A549 (cell line): ENCODE results near the gene IER3IP1. TPM values are rescaled to one million over a fixed set of nuclear protein-coding genes. Genes with fewer than 3 reads are reported as not detected.

ENCODE experiments used
- ATAC-seq, 2 experiments: fragments of 200-7000 bp in 1 of 2; fragments of >200 bp in 1 of 2; cut with Nextera tagmentation in 1 of 2; cut with Tn5 transposase in 1 of 2; 3 replicates each; pipeline versions ENCODE4 v1.8.0 to v1.9.1; 2018 to 2020; ENCODE audit warnings: mild to moderate bottlenecking in 1 of 2, moderate library complexity in 1 of 2
- CTCF ChIA-PET: fragments of 300-600 bp; sonication (Branson Sonifier 250); formaldehyde crosslinking; extraction: SDS; loops from one replicate; lab custom pipeline; 2021; ENCODE audit warnings: antibody characterized with exemption, inconsistent platforms; lab: Yijun Ruan, JAX
- POLR2A ChIA-PET: fragments of 350-600 bp; formaldehyde crosslinking; extraction: SDS; loops from one replicate; lab custom pipeline; 2021; ENCODE audit warnings: antibody characterized with exemption, inconsistent platforms; lab: Yijun Ruan, JAX
- DNase-seq, 2 experiments: peaks; one replicate each; pipeline versions ENCODE4 v3.0.0 to v3.0.0-alpha.2; 2011 to 2016; ENCODE audit warnings: low read depth in 1 of 2, low spot score in 1 of 2
- FAIRE-seq: peaks from 2 replicates; lab custom pipeline; 2011; peaks lifted over from hg19 to GRCh38; lab: Jason Lieb, UNC
- H3K27ac ChIP-seq, 2 experiments: fragments of >200 bp; sonication (Bioruptor Twin); formaldehyde crosslinking; 3 replicates each; pipeline ENCODE4 v1.5.1; 2016 to 2017
- H3K4me1 ChIP-seq: fragments of >200 bp; sonication (Bioruptor Twin); formaldehyde crosslinking; 3 replicates; pipeline ENCODE4 v1.6.1; 2016
- H3K4me2 ChIP-seq: fragments of >200 bp; sonication (Bioruptor Twin); formaldehyde crosslinking; 3 replicates; pipeline ENCODE4 v1.6.1; 2016
- H3K4me3 ChIP-seq: fragments of >200 bp; sonication (Bioruptor Twin); formaldehyde crosslinking; 3 replicates; pipeline ENCODE4 v1.5.1; 2016
- H3K9me3 ChIP-seq: fragments of >200 bp; sonication (Bioruptor Twin); formaldehyde crosslinking; 3 replicates; pipeline ENCODE4 v1.6.1; 2016
- CBX2 ChIP-seq: fragments of 200-600 bp; sonication (generic); IDR thresholded peaks from 2 replicates; pipeline ENCODE4 v1.6.1; 2016; ENCODE audit warnings: low read depth, mild to moderate bottlenecking, borderline replicate concordance
- CBX8 ChIP-seq: fragments of 200-600 bp; sonication (generic); IDR thresholded peaks from 2 replicates; pipeline ENCODE4 v1.6.1; 2016
- CEBPB ChIP-seq, 2 experiments: fragments of >200 bp in 1 of 2; sonication (Bioruptor Twin) in 1 of 2; formaldehyde crosslinking in 1 of 2; IDR thresholded peaks; 2 replicates each; pipeline ENCODE4 v1.6.1; 2012 to 2016
- EHF ChIP-seq: fragments of 250-450 bp; sonication (Bioruptor Pico); IDR thresholded peaks from 2 replicates; pipeline ENCODE4 v1.5.0; 2020; ENCODE audit warnings: mild to moderate bottlenecking
- ESRRA ChIP-seq: fragments of 150-350 bp; IDR thresholded peaks from 2 replicates; pipeline ENCODE4 v1.6.1; 2014; ENCODE audit warnings: mild to moderate bottlenecking, low read length, borderline replicate concordance
- FOSL2 ChIP-seq, 2 experiments: fragments of 450-650 bp in 1 of 2; fragments of >200 bp in 1 of 2; sonication (Bioruptor Twin) in 1 of 2; formaldehyde crosslinking; IDR thresholded peaks; 2 replicates each; pipeline versions ENCODE4 v1.5.0 to v1.6.1; 2016 to 2020; ENCODE audit warnings: mild to moderate bottlenecking in 1 of 2, moderate library complexity in 1 of 2
- HOXA7 ChIP-seq: fragments of 250-450 bp; sonication (Bioruptor Pico); IDR thresholded peaks from 2 replicates; pipeline ENCODE4 v1.5.0; 2020; ENCODE audit warnings: mild to moderate bottlenecking, moderate library complexity
- HOXB13 ChIP-seq: fragments of 250-450 bp; sonication (Bioruptor Pico); IDR thresholded peaks from 2 replicates; pipeline ENCODE4 v1.5.0; 2020; ENCODE audit warnings: low read depth, mild to moderate bottlenecking, moderate library complexity
- JUNB ChIP-seq: fragments of >200 bp; sonication (Bioruptor Twin); formaldehyde crosslinking; IDR thresholded peaks from 2 replicates; pipeline ENCODE4 v1.6.1; 2016
- KDM1A ChIP-seq: fragments of 200-600 bp; sonication (generic); IDR thresholded peaks from 2 replicates; pipeline ENCODE4 v1.6.1; 2016; ENCODE audit warnings: low read depth, mild to moderate bottlenecking
- MAZ ChIP-seq: fragments of 150-350 bp; IDR thresholded peaks from 2 replicates; pipeline ENCODE4 v1.6.1; 2014; ENCODE audit warnings: antibody characterized with exemption, low read depth, low read length, borderline replicate concordance
- NPAS2 ChIP-seq: fragments of 250-450 bp; sonication (Bioruptor Pico); IDR thresholded peaks from 2 replicates; pipeline ENCODE4 v1.8.0; 2022; ENCODE audit warnings: mild to moderate bottlenecking, moderate library complexity, borderline replicate concordance
- NR3C1 ChIP-seq: fragments of >200 bp; sonication (Bioruptor Twin); formaldehyde crosslinking; IDR thresholded peaks from 3 replicates; pipeline ENCODE4 v1.6.1; 2017
- POLR2A ChIP-seq: IDR thresholded peaks from 2 replicates; pipeline ENCODE4 v1.6.1; 2012; ENCODE audit warnings: mild to moderate bottlenecking, low read length
- RAD21 ChIP-seq, 2 experiments: fragments of >200 bp in 1 of 2; sonication (Bioruptor Twin) in 1 of 2; formaldehyde crosslinking in 1 of 2; IDR thresholded peaks in 1 of 2; conservative IDR thresholded peaks in 1 of 2; 2 replicates in 1 of 2; 3 replicates in 1 of 2; pipeline ENCODE4 v1.6.1; 2012 to 2018; ENCODE audit warnings: inconsistent platforms in 1 of 2
- RARB ChIP-seq: fragments of 250-450 bp; sonication (Bioruptor Pico); IDR thresholded peaks from 2 replicates; pipeline ENCODE4 v1.8.0; 2021; ENCODE audit warnings: mild to moderate bottlenecking, moderate library complexity
- RCOR1 ChIP-seq: fragments of 150-350 bp; IDR thresholded peaks from 2 replicates; pipeline ENCODE4 v1.6.1; 2014; ENCODE audit warnings: antibody characterized with exemption, low read length, low read depth
- RNF2 ChIP-seq: fragments of 200-600 bp; sonication (generic); IDR thresholded peaks from 2 replicates; pipeline ENCODE4 v1.6.1; 2016; ENCODE audit warnings: low read depth, mild to moderate bottlenecking, antibody characterized with exemption, moderate library complexity, borderline replicate concordance
- SREBF2 ChIP-seq: fragments of 450-650 bp; IDR thresholded peaks from 2 replicates; pipeline ENCODE4 v1.6.1; 2014; ENCODE audit warnings: mild to moderate bottlenecking, moderate library complexity
- TFCP2L1 ChIP-seq: fragments of 250-450 bp; sonication (Bioruptor Pico); IDR thresholded peaks from 2 replicates; pipeline ENCODE4 v1.5.0; 2021; ENCODE audit warnings: mild to moderate bottlenecking
- TP53 ChIP-seq: fragments of 250-450 bp; sonication (Bioruptor Pico); IDR thresholded peaks from 2 replicates; pipeline ENCODE4 v1.5.0; 2021; ENCODE audit warnings: mild to moderate bottlenecking, moderate library complexity
- ZC3H11A ChIP-seq: fragments of 450-650 bp; IDR thresholded peaks from 2 replicates; pipeline ENCODE4 v1.6.1; 2014; ENCODE audit warnings: antibody characterized with exemption, mild to moderate bottlenecking
- ZFP36 ChIP-seq: fragments of 450-650 bp; IDR thresholded peaks from 2 replicates; pipeline ENCODE4 v1.6.1; 2014; ENCODE audit warnings: borderline replicate concordance; ENCODE audit not compliant: partially characterized antibody
- ZSCAN20 ChIP-seq: fragments of 250-450 bp; sonication (Bioruptor Pico); IDR thresholded peaks from 2 replicates; pipeline ENCODE4 v1.8.0; 2022; ENCODE audit warnings: mild to moderate bottlenecking, moderate library complexity
- WGBS: methylation state at CpG from one replicate; pipeline ENCODE4 v1.1.6; 2017; ENCODE audit errors: missing lambda C conversion rate; 5-methylcytosine and 5-hydroxymethylcytosine counted together
- polyA plus RNA-seq, 4 experiments: library from polyadenylated mRNA; depleted of rRNA in 3 of 4; stranded (reverse); fragments of >200 nt; fragmentation: RNase III in 1 of 4; extraction: RNeasy Plus Mini Kit Qiagen cat#74134 plus additional on column Dnase treatment in 1 of 4; gene quantifications; 2 replicates in 3 of 4; 3 replicates in 1 of 4; pipeline ENCODE4 v1.2.3, GENCODE V29; 2011 to 2017
- TF ChIP-seq, protein P1 (sequence below): fragments of >200 bp; sonication (Bioruptor Twin); formaldehyde crosslinking; IDR thresholded peaks from 3 replicates; pipeline ENCODE4 v1.5.1; 2016
- TF ChIP-seq, protein P2 (sequence below): fragments of 450-650 bp; IDR thresholded peaks from 2 replicates; pipeline ENCODE4 v1.6.1; 2014; ENCODE audit warnings: antibody characterized with exemption
- TF ChIP-seq, protein P3 (sequence below): IDR thresholded peaks from 2 replicates; pipeline ENCODE4 v1.6.1; 2012; ENCODE audit warnings: low read depth, borderline replicate concordance
- TF ChIP-seq, protein P4 (sequence below): fragments of 250-450 bp; sonication (Bioruptor Pico); IDR thresholded peaks from 2 replicates; pipeline ENCODE4 v1.5.0; 2020; ENCODE audit warnings: low read depth, mild to moderate bottlenecking, moderate library complexity
- TF ChIP-seq, protein P5 (sequence below): fragments of 150-350 bp; IDR thresholded peaks from 2 replicates; pipeline ENCODE4 v1.6.1; 2014; ENCODE audit warnings: low read depth, mild to moderate bottlenecking, low read length

The IER3IP1 gene
- polyA plus RNA-seq, 2 of the 4 experiments (the other 2 are of a cell fraction): 24.5 to 25.1 TPM

DNA sequence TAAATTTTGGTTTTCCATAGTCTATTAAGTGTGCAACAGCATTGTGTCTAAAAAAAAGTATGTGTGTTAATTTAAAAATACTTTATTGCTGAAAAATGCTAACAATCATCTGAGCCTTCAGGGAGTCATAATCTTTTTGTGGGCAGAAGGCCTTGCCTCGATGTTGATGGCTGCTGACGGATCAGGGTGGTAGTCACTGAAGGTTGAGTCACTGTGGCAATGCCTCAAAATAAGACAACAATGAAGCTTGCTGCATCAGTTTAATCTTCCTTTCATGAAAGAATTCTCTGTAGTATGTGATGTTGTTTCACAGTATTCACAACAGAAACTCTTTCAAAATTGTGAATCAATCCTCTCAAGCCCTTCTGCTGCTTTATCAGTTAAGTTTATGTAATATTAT is 57.2 kb downstream of the IER3IP1 start:
- POLR2A ChIA-PET: no interaction called here
- ATAC-seq (no peak), FAIRE-seq (no peak), DNase-seq (no peak)
- no peak overlapping the region for H3K4me2 ChIP-seq
- 85% methylated on average over 2 of the region's 2 CpGs for WGBS
- H3K9me3 ChIP-seq: no peaks in the 10 kb centered on the region
- CTCF ChIA-PET: interaction anchor here (1.8 kb wide), 1 partner anchor 86 kb away, joined by 8 read pairs; no protein-coding TSS in a partner anchor
- H3K4me1 ChIP-seq: no peaks in the 10 kb centered on the region
- no peak overlapping the region for H3K27ac ChIP-seq
- H3K4me3 ChIP-seq: no peak overlapping the region
- TF ChIP-seq KDM1A: no peak
- TF ChIP-seq ZC3H11A: no peak
- no peak for TF ChIP-seq HOXB13 (CRISPR knock-in tag)
- no peak for TF ChIP-seq CBX2
- TF ChIP-seq, protein P1, sequence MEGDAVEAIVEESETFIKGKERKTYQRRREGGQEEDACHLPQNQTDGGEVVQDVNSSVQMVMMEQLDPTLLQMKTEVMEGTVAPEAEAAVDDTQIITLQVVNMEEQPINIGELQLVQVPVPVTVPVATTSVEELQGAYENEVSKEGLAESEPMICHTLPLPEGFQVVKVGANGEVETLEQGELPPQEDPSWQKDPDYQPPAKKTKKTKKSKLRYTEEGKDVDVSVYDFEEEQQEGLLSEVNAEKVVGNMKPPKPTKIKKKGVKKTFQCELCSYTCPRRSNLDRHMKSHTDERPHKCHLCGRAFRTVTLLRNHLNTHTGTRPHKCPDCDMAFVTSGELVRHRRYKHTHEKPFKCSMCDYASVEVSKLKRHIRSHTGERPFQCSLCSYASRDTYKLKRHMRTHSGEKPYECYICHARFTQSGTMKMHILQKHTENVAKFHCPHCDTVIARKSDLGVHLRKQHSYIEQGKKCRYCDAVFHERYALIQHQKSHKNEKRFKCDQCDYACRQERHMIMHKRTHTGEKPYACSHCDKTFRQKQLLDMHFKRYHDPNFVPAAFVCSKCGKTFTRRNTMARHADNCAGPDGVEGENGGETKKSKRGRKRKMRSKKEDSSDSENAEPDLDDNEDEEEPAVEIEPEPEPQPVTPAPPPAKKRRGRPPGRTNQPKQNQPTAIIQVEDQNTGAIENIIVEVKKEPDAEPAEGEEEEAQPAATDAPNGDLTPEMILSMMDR: no peak
- TF ChIP-seq RCOR1: no peak
- TF ChIP-seq FOSL2 (IDR thresholded peaks at IDR 0.05): no peak
- TF ChIP-seq FOSL2 (CRISPR knock-in tag; IDR thresholded peaks at IDR 0.05): no peak
- no peak for TF ChIP-seq ZFP36
- TF ChIP-seq RARB: no peak
- no peak for TF ChIP-seq RNF2
- TF ChIP-seq, protein P2, sequence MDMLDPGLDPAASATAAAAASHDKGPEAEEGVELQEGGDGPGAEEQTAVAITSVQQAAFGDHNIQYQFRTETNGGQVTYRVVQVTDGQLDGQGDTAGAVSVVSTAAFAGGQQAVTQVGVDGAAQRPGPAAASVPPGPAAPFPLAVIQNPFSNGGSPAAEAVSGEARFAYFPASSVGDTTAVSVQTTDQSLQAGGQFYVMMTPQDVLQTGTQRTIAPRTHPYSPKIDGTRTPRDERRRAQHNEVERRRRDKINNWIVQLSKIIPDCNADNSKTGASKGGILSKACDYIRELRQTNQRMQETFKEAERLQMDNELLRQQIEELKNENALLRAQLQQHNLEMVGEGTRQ: no peak

DNA sequence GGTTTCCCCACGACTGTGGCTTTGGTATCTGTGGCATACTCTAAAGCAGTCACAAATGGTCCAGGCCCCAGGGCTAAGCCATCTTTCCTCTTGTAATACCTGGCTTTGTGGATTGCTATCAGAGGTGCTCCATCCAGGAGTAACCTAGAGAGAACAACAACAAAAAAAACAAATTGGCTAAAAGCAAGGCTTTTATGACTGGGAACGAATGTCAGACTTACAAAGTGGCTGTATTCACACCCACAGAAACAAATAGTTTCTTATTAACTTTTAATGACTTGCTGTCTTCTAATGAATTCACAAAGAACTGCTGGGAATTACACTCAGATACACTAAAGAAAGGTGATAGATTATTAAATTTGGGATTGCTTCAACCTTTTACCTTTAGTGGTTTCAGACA is 61.0 kb downstream of the IER3IP1 start:
- CTCF ChIA-PET: interaction anchor here (2.2 to 3.8 kb wide), 2 partner anchors 16 to 89 kb away, joined by 5 to 16 read pairs; no protein-coding TSS in a partner anchor
- no peak for TF ChIP-seq NR3C1
- no peak for TF ChIP-seq MAZ
- no peak for TF ChIP-seq TP53 (CRISPR knock-in tag)
- DNase-seq: no peak
- H3K4me3 ChIP-seq: no peak overlapping the region
- no peak for FAIRE-seq
- no peak overlapping the region for H3K27ac ChIP-seq
- H3K9me3 ChIP-seq: no peaks in the 10 kb centered on the region
- H3K4me2 ChIP-seq: no peak overlapping the region
- no peaks in the 10 kb centered on the region for H3K4me1 ChIP-seq
- POLR2A ChIA-PET: no interaction called here
- WGBS: 76% methylated on average over 2 of the region's 2 CpGs
- ATAC-seq: no peak

DNA sequence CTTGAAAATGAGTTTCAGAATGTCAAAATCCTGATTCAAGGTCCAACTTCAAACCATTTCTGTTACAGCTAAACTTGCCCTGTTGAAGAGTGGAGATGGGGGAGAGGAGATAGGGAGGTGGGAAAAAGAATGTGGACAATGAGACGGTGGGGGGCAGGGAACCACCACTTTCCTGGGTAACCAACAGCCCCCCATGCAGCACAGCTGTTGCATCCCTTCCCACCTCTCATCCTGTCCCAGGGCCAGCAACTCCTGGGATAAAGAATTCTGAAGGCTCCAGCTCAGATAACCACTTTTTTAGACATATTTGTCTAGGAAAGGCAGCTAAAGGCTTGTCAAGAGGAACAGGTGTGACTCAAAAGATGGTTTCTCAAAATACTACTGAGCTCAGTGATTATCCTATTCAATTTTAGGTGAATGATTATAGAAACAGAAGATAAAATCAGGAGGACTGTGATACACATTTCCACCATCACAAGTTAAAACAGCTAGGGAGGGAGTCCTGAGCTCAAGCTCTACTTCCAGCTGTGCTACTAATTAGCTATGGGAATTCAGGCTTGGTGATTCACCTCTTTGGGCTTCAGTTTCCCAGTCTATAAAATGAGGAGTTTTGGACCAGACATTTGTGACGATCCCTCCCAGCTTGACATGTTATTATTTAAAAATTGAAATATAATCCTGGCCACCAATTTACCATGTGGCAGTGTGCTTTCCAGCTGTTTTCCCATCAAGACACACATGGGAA is 62.2 kb downstream of the IER3IP1 start:
- Histone ChIP-seq H3K4me2 (no peak overlapping the region), H3K4me1 (no peaks in the 10 kb centered on the region), H3K9me3 (no peaks in the 10 kb centered on the region), H3K4me3 (no peak overlapping the region), H3K27ac (no peak overlapping the region)
- ChIA-PET POLR2A (no interaction called here), CTCF (interaction anchor here (1.4 to 3.8 kb wide), 4 partner anchors 10 to 90 kb away, joined by 4 to 16 read pairs (median 5); no protein-coding TSS in a partner anchor)
- no peak for FAIRE-seq
- 89% methylated on average over 2 of the region's 2 CpGs for WGBS
- DNase-seq: no peak
- no peak for ATAC-seq
- TF ChIP-seq CBX2 (no peak), SREBF2 (no peak), HOXA7 (CRISPR knock-in tag) (no peak), POLR2A (no peak), CBX8 (no peak), JUNB (no peak), CEBPB (IDR thresholded peaks at IDR 0.05) (no peak), ZSCAN20 (CRISPR knock-in tag) (no peak), TFCP2L1 (CRISPR knock-in tag) (no peak), EHF (CRISPR knock-in tag) (no peak), NPAS2 (CRISPR knock-in tag) (no peak), RARB (no peak), RAD21 (conservative IDR thresholded peaks at IDR 0.05 in 1 of 2, IDR thresholded peaks at IDR 0.05 in 1 of 2) (no peak), ESRRA (no peak), ZC3H11A (no peak)
- TF ChIP-seq, protein P3, sequence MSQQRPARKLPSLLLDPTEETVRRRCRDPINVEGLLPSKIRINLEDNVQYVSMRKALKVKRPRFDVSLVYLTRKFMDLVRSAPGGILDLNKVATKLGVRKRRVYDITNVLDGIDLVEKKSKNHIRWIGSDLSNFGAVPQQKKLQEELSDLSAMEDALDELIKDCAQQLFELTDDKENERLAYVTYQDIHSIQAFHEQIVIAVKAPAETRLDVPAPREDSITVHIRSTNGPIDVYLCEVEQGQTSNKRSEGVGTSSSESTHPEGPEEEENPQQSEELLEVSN: no peak
- TF ChIP-seq, protein P4, sequence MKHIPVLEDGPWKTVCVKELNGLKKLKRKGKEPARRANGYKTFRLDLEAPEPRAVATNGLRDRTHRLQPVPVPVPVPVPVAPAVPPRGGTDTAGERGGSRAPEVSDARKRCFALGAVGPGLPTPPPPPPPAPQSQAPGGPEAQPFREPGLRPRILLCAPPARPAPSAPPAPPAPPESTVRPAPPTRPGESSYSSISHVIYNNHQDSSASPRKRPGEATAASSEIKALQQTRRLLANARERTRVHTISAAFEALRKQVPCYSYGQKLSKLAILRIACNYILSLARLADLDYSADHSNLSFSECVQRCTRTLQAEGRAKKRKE (CRISPR knock-in tag): no peak
- TF ChIP-seq, protein P5, sequence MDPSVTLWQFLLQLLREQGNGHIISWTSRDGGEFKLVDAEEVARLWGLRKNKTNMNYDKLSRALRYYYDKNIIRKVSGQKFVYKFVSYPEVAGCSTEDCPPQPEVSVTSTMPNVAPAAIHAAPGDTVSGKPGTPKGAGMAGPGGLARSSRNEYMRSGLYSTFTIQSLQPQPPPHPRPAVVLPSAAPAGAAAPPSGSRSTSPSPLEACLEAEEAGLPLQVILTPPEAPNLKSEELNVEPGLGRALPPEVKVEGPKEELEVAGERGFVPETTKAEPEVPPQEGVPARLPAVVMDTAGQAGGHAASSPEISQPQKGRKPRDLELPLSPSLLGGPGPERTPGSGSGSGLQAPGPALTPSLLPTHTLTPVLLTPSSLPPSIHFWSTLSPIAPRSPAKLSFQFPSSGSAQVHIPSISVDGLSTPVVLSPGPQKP: no peak
